IPS-18a (cell line): Measurements from ENCODE around the gene TRPM6.
"Not testable (repeated sequence)": the region's sequence is repeated elsewhere in the genome, so short reads cannot be mapped to it uniquely, and the experiment has no call there.

Source experiments
- H3K27ac ChIP-seq: one replicate; pipeline ENCODE4 v1.5.1; 2013; ENCODE audit warnings: low read length
- H3K27me3 ChIP-seq: one replicate; pipeline ENCODE4 v1.6.1; 2013; ENCODE audit warnings: mild to moderate bottlenecking, low read length; ENCODE audit not compliant: control insufficient read depth, insufficient read depth
- H3K36me3 ChIP-seq: one replicate; pipeline ENCODE4 v1.6.1; 2013; ENCODE audit warnings: low read depth, low read length; ENCODE audit not compliant: control insufficient read depth
- H3K4me1 ChIP-seq: one replicate; pipeline ENCODE4 v1.6.1; 2013; ENCODE audit warnings: low read depth, low read length; ENCODE audit not compliant: control insufficient read depth
- H3K4me3 ChIP-seq: one replicate; pipeline ENCODE4 v1.5.1; 2013; ENCODE audit warnings: low read length
- H3K9ac ChIP-seq: one replicate; pipeline ENCODE4 v1.6.1; 2013; ENCODE audit warnings: mild to moderate bottlenecking, low read length, moderate library complexity
- H3K9me3 ChIP-seq: one replicate; pipeline ENCODE4 v1.6.1; 2013; ENCODE audit warnings: low read depth, low read length; ENCODE audit not compliant: control insufficient read depth

TRPM6 gene

DNA sequence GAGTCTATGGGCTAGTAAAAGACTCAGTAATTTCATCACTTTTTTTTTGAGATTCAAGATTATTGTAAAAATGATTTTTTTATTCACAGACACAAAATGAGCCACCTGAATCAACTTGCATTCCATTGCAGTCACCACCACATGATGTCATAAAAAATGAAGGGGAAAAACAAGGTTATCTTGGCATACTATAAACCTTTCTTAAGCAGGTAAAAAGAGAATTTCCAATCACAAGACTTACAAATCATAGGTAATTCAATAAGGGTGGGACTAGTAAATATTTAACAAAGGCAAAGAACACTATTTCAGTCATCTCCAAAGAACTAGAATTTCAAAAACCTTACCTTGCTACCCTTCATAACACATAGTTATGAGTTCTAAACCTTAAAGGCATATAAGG is 30.7 kb downstream of the TRPM6 start:
- H3K4me3 ChIP-seq: no peak overlapping the region
- H3K36me3 ChIP-seq: no peaks in the 10 kb centered on the region
- no peaks in the 10 kb centered on the region for H3K9me3 ChIP-seq
- no peak overlapping the region for H3K27ac ChIP-seq
- no peak overlapping the region for H3K9ac ChIP-seq
- no peaks in the 10 kb centered on the region for H3K27me3 ChIP-seq
- H3K4me1 ChIP-seq: no peaks in the 10 kb centered on the region

DNA sequence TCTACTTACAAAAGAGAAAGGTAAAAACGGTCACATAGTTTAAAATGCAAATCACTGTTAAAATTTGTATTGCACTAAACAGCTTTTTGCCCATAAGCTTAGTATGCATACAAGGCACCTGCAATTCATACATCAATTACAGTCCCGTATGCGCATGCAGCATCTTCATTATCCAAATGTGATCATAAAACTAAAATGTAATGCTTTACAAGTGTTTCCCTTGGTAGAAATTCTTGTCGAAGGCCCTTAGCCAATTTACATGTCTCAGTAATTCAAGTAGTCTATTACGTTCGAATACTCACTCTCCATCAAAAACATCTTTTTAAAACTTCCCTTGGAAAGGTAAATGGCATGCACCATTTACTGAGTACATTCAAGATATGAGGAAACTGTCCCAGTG is 32.6 kb downstream of the TRPM6 start:
- H3K27ac ChIP-seq: no peak overlapping the region
- H3K9me3 ChIP-seq: no peaks in the 10 kb centered on the region
- no peak overlapping the region for H3K4me3 ChIP-seq
- no peaks in the 10 kb centered on the region for H3K36me3 ChIP-seq
- no peaks in the 10 kb centered on the region for H3K27me3 ChIP-seq
- H3K9ac ChIP-seq: no peak overlapping the region
- no peaks in the 10 kb centered on the region for H3K4me1 ChIP-seq

DNA sequence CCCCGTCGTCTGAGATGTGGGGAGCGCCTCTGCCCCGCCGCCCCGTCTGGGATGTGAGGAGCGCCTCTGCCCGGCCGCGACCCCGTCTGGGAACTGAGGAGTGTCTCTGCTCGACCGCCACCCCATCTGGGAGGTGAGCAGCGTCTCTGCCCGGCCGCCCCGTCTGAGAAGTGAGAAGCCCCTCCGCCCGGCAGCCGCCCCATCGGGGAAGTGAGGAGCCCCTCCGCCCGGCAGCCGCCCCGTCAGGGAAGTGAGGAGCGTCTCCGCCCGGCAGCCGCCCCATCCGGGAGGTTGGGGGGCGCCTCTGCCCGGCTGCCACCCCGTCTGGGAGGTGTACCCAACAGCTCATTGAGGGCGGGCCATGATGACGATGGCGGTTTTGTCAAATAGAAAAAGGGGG is 34.7 kb downstream of the TRPM6 start:
- H3K36me3 ChIP-seq, H3K27me3 ChIP-seq, H3K27ac ChIP-seq, H3K4me1 ChIP-seq, H3K4me3 ChIP-seq, H3K9me3 ChIP-seq, H3K9ac ChIP-seq: not testable (repeated sequence)

DNA sequence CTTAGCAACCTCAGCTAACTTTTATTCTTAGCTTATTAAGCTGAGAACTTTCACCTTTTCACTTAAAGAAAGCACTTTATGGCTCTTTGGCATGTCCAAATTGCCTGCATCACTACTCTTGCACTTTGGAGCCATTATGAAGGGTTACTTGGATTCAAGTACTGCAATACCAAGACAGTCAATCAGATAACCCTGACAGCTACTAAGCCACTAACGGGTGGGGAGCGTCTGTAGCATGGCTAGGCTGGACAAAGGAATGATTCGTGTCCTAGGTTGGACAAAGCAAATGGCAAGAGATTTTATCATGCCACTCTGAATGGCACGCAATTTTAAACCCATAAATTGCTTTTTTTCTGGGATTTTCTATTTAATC is 39.6 kb downstream of the TRPM6 start:
- Histone ChIP-seq H3K4me1 (no peaks in the 10 kb centered on the region), H3K4me3 (no peak overlapping the region), H3K27me3 (no peaks in the 10 kb centered on the region), H3K27ac (no peak overlapping the region), H3K36me3 (no peaks in the 10 kb centered on the region), H3K9ac (no peak overlapping the region), H3K9me3 (no peaks in the 10 kb centered on the region)

DNA sequence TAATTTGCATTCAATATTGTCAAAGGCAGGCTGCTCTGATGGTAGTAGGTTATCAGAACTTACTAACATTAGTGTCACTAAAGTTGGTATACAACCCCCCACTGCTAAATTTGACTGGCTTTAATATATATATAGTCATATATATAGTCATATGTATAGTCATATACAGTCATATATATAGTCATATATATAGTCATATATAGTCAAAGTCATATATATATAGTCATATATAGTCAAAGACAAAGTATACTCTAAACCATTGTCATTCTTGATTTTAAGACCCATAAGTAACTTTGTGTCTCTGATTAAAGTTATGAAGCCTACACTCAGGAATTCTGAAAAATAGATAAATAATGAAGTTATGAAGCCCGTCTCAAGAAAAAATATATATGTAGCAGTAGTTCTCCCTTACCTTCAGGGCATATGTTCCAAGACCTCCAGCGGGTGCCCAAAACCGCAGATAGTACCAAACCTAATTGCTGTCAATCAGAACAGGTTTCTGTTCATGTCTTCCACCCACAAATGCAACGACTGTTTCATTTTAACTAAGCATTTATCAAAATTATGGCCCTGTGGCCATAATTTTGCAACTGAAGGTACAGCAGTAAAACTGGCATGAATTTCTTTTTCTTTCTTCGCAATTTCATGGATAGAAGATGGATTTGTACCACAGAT is 40.1 kb downstream of the TRPM6 start:
- no peak overlapping the region for H3K27ac ChIP-seq
- no peaks in the 10 kb centered on the region for H3K27me3 ChIP-seq
- no peaks in the 10 kb centered on the region for H3K36me3 ChIP-seq
- H3K9me3 ChIP-seq: no peaks in the 10 kb centered on the region
- H3K4me1 ChIP-seq: no peaks in the 10 kb centered on the region
- H3K9ac ChIP-seq: no peak overlapping the region
- H3K4me3 ChIP-seq: no peak overlapping the region

DNA sequence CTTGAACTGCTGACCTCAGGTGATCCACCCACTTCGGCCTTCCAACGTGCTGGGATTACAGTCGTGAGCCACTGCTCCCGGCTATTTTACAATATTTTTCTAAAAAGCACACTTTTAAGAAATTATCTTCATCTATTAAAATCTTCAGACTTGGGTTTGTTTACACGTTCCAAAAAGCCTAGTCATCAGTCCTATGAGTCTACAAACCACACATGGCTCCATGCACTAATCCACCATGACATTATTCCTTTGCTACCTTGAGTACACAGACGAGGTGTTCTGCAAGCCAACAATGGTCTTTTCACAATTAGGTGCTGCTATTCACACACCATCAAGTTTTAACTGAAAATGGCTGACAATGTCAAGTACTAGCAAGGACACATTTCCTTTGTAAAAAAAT is 41.0 kb downstream of the TRPM6 start:
- H3K4me3 ChIP-seq: no peak overlapping the region
- no peaks in the 10 kb centered on the region for H3K9me3 ChIP-seq
- H3K4me1 ChIP-seq: no peaks in the 10 kb centered on the region
- H3K36me3 ChIP-seq: no peaks in the 10 kb centered on the region
- H3K27me3 ChIP-seq: no peaks in the 10 kb centered on the region
- no peak overlapping the region for H3K9ac ChIP-seq
- no peak overlapping the region for H3K27ac ChIP-seq

DNA sequence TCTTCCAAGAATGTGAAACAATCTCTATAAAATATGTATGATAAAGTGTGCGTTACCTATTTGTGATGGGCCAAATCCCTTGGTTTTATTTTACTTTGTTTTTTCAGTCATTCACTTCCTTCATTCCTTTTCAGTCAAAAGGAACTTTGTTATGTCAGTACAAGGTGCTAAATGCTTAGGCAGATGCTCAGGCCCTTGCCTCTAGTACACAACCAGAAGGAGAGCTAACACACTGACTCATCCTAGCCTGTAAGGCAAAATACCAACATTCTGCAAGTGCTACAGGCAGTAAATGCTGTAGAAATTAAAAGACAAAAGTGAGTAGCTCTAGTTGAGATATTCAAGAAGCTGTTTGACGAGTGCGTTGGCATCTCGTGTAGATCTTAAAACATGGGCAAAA is 49.4 kb downstream of the TRPM6 start:
- H3K27me3 ChIP-seq: no peaks in the 10 kb centered on the region
- H3K27ac ChIP-seq: no peak overlapping the region
- H3K4me1 ChIP-seq: no peaks in the 10 kb centered on the region
- H3K9me3 ChIP-seq: no peaks in the 10 kb centered on the region
- H3K4me3 ChIP-seq: no peak overlapping the region
- H3K9ac ChIP-seq: no peak overlapping the region
- no peaks in the 10 kb centered on the region for H3K36me3 ChIP-seq

DNA sequence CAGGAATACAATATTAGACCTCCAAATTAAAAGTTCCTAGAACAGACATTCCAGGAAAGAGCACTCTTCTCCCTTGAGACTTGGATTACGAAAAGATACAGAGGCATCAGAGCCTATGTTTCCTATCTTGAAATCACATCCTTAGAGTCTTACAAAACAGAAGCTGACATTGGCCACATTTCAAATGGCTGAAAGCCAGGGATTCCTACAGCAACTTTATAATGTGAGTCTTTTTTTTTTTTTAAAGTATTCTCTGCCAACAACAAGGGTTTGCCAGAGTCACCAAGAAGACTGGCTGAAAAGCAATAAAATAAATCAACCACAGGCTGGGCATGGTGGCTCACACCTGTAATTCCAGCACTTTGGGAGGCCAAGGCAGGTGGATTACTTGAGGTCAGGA is 63.1 kb downstream of the TRPM6 start:
- H3K27me3 ChIP-seq: no peaks in the 10 kb centered on the region
- H3K9ac ChIP-seq: no peak overlapping the region
- H3K4me3 ChIP-seq: no peak overlapping the region
- no peaks in the 10 kb centered on the region for H3K9me3 ChIP-seq
- H3K27ac ChIP-seq: no peak overlapping the region
- H3K4me1 ChIP-seq: no peaks in the 10 kb centered on the region
- no peaks in the 10 kb centered on the region for H3K36me3 ChIP-seq

DNA sequence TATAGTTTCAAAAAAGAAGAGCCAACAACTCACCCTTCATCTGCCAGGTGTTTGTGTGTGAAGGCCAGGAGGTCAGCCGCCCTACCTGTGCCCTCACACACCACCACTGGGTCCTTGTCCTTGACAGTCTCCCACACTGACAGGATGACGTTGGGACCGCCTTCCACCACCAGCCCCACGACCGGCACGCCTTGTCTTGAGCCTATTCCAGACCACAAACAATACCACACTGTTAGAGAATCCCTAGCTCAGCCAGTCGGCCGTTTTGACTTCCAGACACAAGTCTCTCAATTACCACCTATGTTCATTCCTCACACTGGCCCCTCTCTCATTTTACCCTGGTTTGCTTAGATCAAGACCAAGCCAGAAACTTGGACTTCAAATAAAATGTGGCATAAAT is 66.1 kb downstream of the TRPM6 start:
- Histone ChIP-seq H3K27me3 (no peaks in the 10 kb centered on the region), H3K4me3 (no peak overlapping the region), H3K9me3 (no peaks in the 10 kb centered on the region), H3K4me1 (no peaks in the 10 kb centered on the region), H3K9ac (no peak overlapping the region), H3K36me3 (no peaks in the 10 kb centered on the region), H3K27ac (no peak overlapping the region)

DNA sequence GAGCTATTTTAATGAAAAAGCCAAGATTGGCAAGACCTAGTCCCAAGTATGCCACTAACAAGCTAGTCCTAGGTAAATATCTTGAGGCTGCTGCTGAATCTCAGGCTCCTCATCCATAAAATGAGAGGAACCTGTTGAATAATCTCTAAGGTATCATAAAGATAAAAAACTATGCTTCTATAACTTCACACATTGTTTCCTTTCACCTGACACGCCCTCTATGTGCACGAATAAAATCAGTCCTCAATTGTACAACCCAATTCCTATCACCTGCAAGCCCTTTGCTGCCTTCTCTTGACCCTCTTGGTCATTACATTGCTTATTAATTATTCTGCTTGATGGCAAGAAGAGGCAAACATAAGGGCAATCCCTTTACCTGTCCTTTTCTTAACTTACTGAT is 69.9 kb downstream of the TRPM6 start:
- no peak overlapping the region for H3K4me3 ChIP-seq
- H3K4me1 ChIP-seq: no peaks in the 10 kb centered on the region
- H3K36me3 ChIP-seq: no peaks in the 10 kb centered on the region
- H3K9me3 ChIP-seq: no peaks in the 10 kb centered on the region
- no peak overlapping the region for H3K27ac ChIP-seq
- H3K9ac ChIP-seq: no peak overlapping the region
- H3K27me3 ChIP-seq: no peaks in the 10 kb centered on the region

DNA sequence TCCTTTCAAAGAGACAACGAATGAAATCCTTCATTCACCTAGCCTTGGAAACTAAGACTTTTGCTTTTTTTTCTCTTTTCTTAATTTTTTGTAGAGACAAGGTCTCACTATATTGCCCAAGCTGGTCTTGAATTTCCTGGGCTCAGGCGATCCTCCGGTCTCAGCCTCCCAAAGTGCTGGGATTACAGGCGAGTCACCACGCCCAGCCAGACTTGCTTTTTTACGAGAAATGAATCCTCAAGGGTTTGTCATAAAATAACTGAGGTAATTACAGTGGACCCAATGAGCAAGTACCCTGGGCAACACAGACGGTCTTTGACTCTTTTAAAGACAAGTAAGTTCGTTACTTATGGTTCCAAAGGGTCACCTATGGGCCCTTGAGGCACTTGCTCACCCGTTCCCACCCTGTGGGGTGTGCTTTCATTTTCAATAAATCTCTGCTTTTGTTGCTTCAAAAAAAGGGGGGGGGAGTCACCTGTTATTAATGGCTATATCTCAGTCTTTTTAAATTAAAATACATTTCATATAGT is 70.4 kb downstream of the TRPM6 start:
- H3K4me3 ChIP-seq: no peak overlapping the region
- no peaks in the 10 kb centered on the region for H3K9me3 ChIP-seq
- no peaks in the 10 kb centered on the region for H3K36me3 ChIP-seq
- H3K27ac ChIP-seq: no peak overlapping the region
- no peak overlapping the region for H3K9ac ChIP-seq
- no peaks in the 10 kb centered on the region for H3K4me1 ChIP-seq
- H3K27me3 ChIP-seq: no peaks in the 10 kb centered on the region

DNA sequence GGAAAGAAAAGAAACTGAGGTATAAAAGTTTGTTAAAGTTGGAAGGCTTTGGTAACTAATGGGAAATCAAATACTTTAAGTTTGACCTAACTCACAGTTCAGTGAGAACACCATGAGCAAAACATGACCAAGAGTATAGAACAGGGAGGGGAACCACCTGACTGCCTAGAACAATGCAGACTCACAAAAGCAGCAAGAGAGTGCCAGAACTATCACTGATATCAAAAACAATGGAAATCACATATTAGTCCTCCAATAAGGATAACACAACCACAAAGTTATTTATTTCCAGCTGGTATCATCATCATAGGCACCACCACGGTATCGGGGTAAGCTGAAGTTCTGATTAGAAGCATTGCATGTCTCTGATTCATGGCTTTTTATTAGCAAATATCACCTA is 77.5 kb downstream of the TRPM6 start:
- no peak overlapping the region for H3K27ac ChIP-seq
- no peaks in the 10 kb centered on the region for H3K36me3 ChIP-seq
- no peak overlapping the region for H3K4me3 ChIP-seq
- no peaks in the 10 kb centered on the region for H3K4me1 ChIP-seq
- H3K9me3 ChIP-seq: no peaks in the 10 kb centered on the region
- H3K9ac ChIP-seq: no peak overlapping the region
- no peaks in the 10 kb centered on the region for H3K27me3 ChIP-seq
